Parathyroid adenoma (tissue), 2 donors: ENCODE measurements around the gene NRTN.

Experiments
- H2AFZ ChIP-seq: fragments of 300-600 bp; sonication (generic); one replicate; pipeline ENCODE4 v1.7.0; 2017; ENCODE audit warnings: antibody characterized with exemption, mild to moderate bottlenecking
- H3K27ac ChIP-seq: fragments of 300-600 bp; sonication (generic); one replicate; pipeline ENCODE4 v1.7.0; 2017
- H3K27me3 ChIP-seq: fragments of 300-600 bp; sonication (generic); one replicate; pipeline ENCODE4 v1.7.0; 2017; ENCODE audit warnings: low read length; ENCODE audit not compliant: control insufficient read depth, insufficient read depth
- H3K36me3 ChIP-seq: fragments of 300-600 bp; sonication (generic); one replicate; pipeline ENCODE4 v1.7.0; 2017; ENCODE audit warnings: low read length; ENCODE audit not compliant: control insufficient read depth, insufficient read depth
- H3K4me1 ChIP-seq: fragments of 300-600 bp; sonication (generic); one replicate; pipeline ENCODE4 v1.7.0; 2017; ENCODE audit warnings: control low read depth
- H3K4me2 ChIP-seq: fragments of 300-600 bp; sonication (generic); one replicate; pipeline ENCODE4 v1.7.0; 2017; ENCODE audit warnings: low read length
- H3K4me3 ChIP-seq: fragments of 300-600 bp; sonication (generic); one replicate; pipeline ENCODE4 v1.7.0; 2017; ENCODE audit warnings: low read depth, low read length
- H3K79me2 ChIP-seq: fragments of 300-600 bp; sonication (generic); one replicate; pipeline ENCODE4 v1.7.0; 2017; ENCODE audit warnings: control low read depth
- H3K9ac ChIP-seq: fragments of 300-600 bp; sonication (generic); one replicate; pipeline ENCODE4 v1.7.0; 2017; ENCODE audit warnings: mild to moderate bottlenecking
- H3K9me3 ChIP-seq: fragments of 300-600 bp; sonication (generic); one replicate; pipeline ENCODE4 v1.7.0; 2017; ENCODE audit warnings: low read length; ENCODE audit not compliant: control insufficient read depth
- CTCF ChIP-seq: fragments of 300-600 bp; sonication (generic); IDR thresholded peaks from one replicate; pipeline ENCODE4 v1.7.0; 2017; ENCODE audit warnings: antibody characterized with exemption, mild to moderate bottlenecking
- donor health status: primary hyperparathyroidism.

NRTN gene

GRCh38 chr19:5811117-5811516 is 6.2 kb downstream of the NRTN start:
- Histone ChIP-seq H2AFZ (no peak overlapping the region), H3K36me3 (no peaks in the 10 kb centered on the region), H3K4me3 (no peak overlapping the region), H3K9me3 (no peaks in the 10 kb centered on the region), H3K4me1 (no peaks in the 10 kb centered on the region), H3K79me2 (no peaks in the 10 kb centered on the region), H3K9ac (no peak overlapping the region), H3K27me3 (no peaks in the 10 kb centered on the region), H3K27ac (no peak overlapping the region), H3K4me2 (no peak overlapping the region)
- no peak for TF ChIP-seq CTCF

DNA sequence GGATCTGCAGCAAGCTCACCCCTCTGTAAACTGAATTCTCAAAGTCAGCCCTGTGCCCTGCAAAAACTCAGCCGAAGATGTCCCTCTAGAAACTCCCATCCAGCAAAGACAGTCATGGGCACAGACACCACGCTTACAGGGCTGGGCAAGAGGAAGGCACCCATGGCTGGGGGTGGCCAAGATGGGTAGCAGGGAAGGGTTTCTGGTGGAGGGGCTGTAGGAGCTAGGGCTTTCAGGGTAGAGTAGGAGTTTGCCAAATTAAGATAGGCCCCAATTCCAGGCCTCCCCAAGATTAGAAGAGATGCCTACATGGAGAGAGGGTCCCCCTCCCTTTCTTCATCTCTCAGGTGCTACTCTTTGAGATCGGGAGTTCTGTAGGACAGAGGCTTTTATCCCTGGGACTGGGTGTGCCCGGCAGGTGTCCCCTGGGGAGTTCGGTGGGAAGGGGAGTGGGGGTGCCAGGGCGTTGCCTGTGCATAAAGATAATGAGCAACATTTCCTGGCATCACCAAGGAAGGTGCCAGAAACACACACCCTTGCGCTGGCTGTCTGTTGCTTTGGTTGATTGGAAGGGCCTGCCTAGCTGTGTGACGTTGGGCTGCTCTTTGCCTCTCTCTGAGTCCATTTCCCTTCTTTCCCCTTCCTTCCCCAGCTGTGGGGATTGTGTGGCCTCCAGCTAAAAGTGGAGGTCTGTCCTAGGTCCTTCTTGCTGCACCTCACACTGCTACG is 9.4 kb downstream of the NRTN start:
- TF ChIP-seq CTCF: no peak
- no peaks in the 10 kb centered on the region for H3K27me3 ChIP-seq
- no peak overlapping the region for H2AFZ ChIP-seq
- H3K4me3 ChIP-seq: no peak overlapping the region
- H3K79me2 ChIP-seq: no peaks in the 10 kb centered on the region
- H3K9ac ChIP-seq: no peak overlapping the region
- no peak overlapping the region for H3K4me2 ChIP-seq
- no peaks in the 10 kb centered on the region for H3K4me1 ChIP-seq
- H3K27ac ChIP-seq: no peak overlapping the region
- H3K9me3 ChIP-seq: no peaks in the 10 kb centered on the region
- H3K36me3 ChIP-seq: no peaks in the 10 kb centered on the region

DNA sequence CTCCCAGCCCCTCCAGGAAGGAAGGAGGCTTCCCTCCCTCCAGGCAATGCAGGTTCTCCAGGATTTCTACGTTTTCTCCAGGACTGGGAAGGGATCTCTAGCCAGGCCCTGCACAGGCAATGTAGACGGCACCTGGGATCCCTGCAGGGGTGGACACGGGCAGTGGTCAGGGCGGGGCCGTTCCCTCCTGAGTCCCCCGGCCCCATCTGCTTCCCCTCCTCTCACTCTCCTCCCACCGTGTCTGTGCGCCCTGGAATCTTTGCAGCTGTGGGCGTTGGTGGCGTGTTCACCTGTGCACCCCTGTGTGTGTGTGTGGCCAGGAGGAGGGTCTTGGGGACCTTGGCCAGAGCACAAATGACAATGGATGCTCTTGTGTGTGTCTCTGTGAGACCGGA is 10.0 kb downstream of the NRTN start:
- H2AFZ ChIP-seq: no peak overlapping the region
- H3K4me1 ChIP-seq: no peaks in the 10 kb centered on the region
- H3K27ac ChIP-seq: no peak overlapping the region
- H3K4me2 ChIP-seq: no peak overlapping the region
- no peak for TF ChIP-seq CTCF
- H3K9me3 ChIP-seq: no peaks in the 10 kb centered on the region
- H3K4me3 ChIP-seq: no peak overlapping the region
- H3K36me3 ChIP-seq: no peaks in the 10 kb centered on the region
- H3K9ac ChIP-seq: no peak overlapping the region
- H3K27me3 ChIP-seq: no peaks in the 10 kb centered on the region
- no peaks in the 10 kb centered on the region for H3K79me2 ChIP-seq

DNA sequence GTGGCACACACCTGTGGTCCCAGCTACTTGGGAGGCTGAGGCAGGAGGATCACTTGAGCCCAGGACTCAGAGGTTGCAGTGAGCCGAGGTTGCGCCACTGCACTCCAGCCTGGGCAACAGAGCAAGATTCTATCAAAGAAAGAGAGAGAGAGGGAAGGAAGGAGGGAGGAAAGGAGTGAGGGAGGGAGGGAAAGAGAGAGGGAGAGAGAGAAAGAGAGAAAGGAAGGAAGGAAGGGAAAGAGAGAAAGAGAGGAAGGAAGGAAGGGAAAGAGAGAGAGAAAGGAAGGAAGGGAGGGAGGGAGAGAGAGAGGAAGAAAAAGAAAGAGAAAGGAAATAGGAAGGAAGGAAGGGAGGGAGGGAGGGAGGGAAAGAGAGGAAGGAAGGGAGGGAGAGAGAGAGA is 12.4 kb downstream of the NRTN start:
- no peak for TF ChIP-seq CTCF
- Histone ChIP-seq H3K4me1 (no peaks in the 10 kb centered on the region), H3K79me2 (no peaks in the 10 kb centered on the region), H3K4me2 (no peak overlapping the region), H2AFZ (no peak overlapping the region), H3K9me3 (no peaks in the 10 kb centered on the region), H3K27me3 (no peaks in the 10 kb centered on the region), H3K9ac (no peak overlapping the region), H3K27ac (no peak overlapping the region), H3K4me3 (no peak overlapping the region), H3K36me3 (no peaks in the 10 kb centered on the region)

GRCh38 chr19:5818594-5818993 is 13.7 kb downstream of the NRTN start:
- Histone ChIP-seq H3K27ac (no peak overlapping the region), H3K36me3 (no peaks in the 10 kb centered on the region), H3K9me3 (no peaks in the 10 kb centered on the region), H3K4me3 (no peak overlapping the region), H3K4me1 (no peaks in the 10 kb centered on the region), H3K79me2 (no peaks in the 10 kb centered on the region), H2AFZ (no peak overlapping the region), H3K4me2 (no peak overlapping the region), H3K27me3 (no peaks in the 10 kb centered on the region), H3K9ac (no peak overlapping the region)
- no peak for TF ChIP-seq CTCF
